ENCODE data around the gene GNAS.

Gene GNAS

DNA sequence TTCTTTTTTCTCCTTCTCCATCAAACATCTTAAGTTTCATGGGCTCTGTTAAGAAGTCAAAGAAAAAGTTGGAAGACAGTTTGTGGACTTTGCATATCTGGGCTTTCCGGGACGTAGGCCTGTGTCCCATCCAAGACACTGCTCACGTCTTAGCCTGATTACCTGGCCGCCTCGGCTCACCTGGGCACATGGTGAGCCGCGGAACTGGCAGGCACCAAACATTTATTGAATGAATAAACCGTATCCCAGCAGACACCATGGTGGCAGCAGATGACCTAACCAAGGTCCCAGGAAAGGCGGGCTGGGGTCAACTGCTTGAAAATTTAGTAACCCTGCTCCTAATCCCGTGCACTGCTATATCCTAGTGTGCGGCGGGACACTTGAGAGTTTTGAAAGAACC is 35.6 kb downstream of the GNAS start:
- no peaks in the 10 kb centered on the region for H3K27me3 ChIP-seq (replicated peaks)
- peak overlapping the region; percentile 75 for H3K4me3 ChIP-seq (ENCODE audit: low read depth, low read length)
- no peaks in the 10 kb centered on the region for H3K36me3 ChIP-seq (replicated peaks)
- H3K27ac ChIP-seq = no peak overlapping the region
- DNase-seq = no peak
- TF ChIP-seq, protein P1, sequence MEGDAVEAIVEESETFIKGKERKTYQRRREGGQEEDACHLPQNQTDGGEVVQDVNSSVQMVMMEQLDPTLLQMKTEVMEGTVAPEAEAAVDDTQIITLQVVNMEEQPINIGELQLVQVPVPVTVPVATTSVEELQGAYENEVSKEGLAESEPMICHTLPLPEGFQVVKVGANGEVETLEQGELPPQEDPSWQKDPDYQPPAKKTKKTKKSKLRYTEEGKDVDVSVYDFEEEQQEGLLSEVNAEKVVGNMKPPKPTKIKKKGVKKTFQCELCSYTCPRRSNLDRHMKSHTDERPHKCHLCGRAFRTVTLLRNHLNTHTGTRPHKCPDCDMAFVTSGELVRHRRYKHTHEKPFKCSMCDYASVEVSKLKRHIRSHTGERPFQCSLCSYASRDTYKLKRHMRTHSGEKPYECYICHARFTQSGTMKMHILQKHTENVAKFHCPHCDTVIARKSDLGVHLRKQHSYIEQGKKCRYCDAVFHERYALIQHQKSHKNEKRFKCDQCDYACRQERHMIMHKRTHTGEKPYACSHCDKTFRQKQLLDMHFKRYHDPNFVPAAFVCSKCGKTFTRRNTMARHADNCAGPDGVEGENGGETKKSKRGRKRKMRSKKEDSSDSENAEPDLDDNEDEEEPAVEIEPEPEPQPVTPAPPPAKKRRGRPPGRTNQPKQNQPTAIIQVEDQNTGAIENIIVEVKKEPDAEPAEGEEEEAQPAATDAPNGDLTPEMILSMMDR (IDR thresholded peaks at IDR 0.05; ENCODE audit: low read depth, low read length, missing control alignments) = no peak
- in situ Hi-C loops (cut with HindIII; ENCODE audit: low pct_ligation_motif_present, low sequenced_read_pairs) = no loop called here

GRCh38 chr20:58888521-58889333 is 36.2 kb downstream of the GNAS start:
- Histone ChIP-seq H3K27ac (no peak overlapping the region), H3K36me3 (replicated peaks) (no peaks in the 10 kb centered on the region), H3K27me3 (replicated peaks) (no peaks in the 10 kb centered on the region), H3K4me3 (ENCODE audit: low read depth, low read length) (peak overlapping the region; percentile 75)
- in situ Hi-C loops (cut with HindIII; ENCODE audit: low pct_ligation_motif_present, low sequenced_read_pairs) = no loop called here
- peak; percentile 53 for DNase-seq
- TF ChIP-seq, protein P1 (IDR thresholded peaks at IDR 0.05; ENCODE audit: low read depth, low read length, missing control alignments) = no peak

- Histone ChIP-seq H3K36me3 (replicated peaks) (no peaks in the 10 kb centered on the region), H3K27ac (no peak overlapping the region), H3K4me3 (ENCODE audit: low read depth, low read length) (peak overlapping the region; percentile 50), H3K27me3 (replicated peaks) (no peaks in the 10 kb centered on the region)
- no peak for DNase-seq
- TF ChIP-seq, protein P1 (IDR thresholded peaks at IDR 0.05; ENCODE audit: low read depth, low read length, missing control alignments) = no peak
- in situ Hi-C loops (cut with HindIII; ENCODE audit: low pct_ligation_motif_present, low sequenced_read_pairs) = no loop called here
These were observed 36.8 kb downstream of the GNAS start for GRCh38 chr20:58889334-58889760.

DNA sequence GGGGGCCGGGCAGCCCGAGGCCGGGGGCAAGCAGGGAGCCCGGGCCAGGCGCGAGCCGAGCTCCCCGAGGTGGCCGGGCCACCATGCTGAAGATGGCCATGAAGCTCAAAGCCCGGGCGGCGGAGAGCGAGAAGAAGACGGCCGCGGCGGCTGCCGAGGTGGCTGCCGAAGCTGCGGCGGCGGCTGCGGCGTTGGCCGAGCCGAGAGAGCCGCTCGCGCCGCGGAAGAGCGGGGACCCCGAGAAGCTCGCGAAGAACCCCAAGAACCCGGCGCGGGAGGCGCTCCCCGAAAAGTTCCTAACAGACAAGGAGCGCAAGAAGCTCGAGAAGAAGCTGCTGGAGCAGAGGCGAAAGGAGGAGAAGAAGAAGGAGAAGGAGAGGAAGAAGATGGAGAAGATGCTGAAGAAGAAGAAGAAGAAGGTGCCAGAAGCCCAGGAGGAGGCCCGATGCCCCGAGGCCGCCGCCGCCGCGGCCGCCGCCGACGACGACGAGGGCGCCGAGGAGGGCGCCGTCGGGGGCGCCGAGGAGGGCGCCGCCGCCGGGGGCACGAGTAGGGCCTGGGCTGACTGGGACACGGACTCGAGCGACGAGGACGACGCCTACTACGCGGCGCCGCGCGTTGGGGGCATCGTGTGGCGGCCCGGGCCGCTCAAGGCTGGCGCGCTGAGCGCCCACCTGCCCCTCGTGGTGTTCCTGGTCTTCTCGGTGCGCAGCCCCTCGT is 37.4 kb downstream of the GNAS start:
- no peaks in the 10 kb centered on the region for H3K36me3 ChIP-seq (replicated peaks)
- TF ChIP-seq, protein P1 (IDR thresholded peaks at IDR 0.05; ENCODE audit: low read depth, low read length, missing control alignments) = no peak
- no peak for DNase-seq
- peak overlapping the region; percentile 56 for H3K4me3 ChIP-seq (ENCODE audit: low read depth, low read length)
- in situ Hi-C loops (cut with HindIII; ENCODE audit: low pct_ligation_motif_present, low sequenced_read_pairs) = no loop called here
- no peak overlapping the region for H3K27ac ChIP-seq
- H3K27me3 ChIP-seq (replicated peaks) = no peaks in the 10 kb centered on the region

GRCh38 chr20:58890518-58891085 is 38.1 kb downstream of the GNAS start:
- in situ Hi-C loops (cut with HindIII; ENCODE audit: low pct_ligation_motif_present, low sequenced_read_pairs) = no loop called here
- Histone ChIP-seq H3K27me3 (replicated peaks) (no peaks in the 10 kb centered on the region), H3K36me3 (replicated peaks) (no peaks in the 10 kb centered on the region), H3K27ac (peak overlapping the region; percentile 76), H3K4me3 (ENCODE audit: low read depth, low read length) (peak overlapping the region; percentile 56)
- DNase-seq = peak; percentile 56
- TF ChIP-seq, protein P1 (IDR thresholded peaks at IDR 0.05; ENCODE audit: low read depth, low read length, missing control alignments) = no peak

All from brain microvascular endothelial cell (primary cell).